ENCODE results near the gene RAPH1. TPM values are rescaled to one million over a fixed set of nuclear protein-coding genes. Genes with fewer than 3 reads are reported as not detected.

Gene RAPH1
- total RNA-seq, 1 donor from 2014 or later: 21.7 TPM

- no peak for TF ChIP-seq CTCF (IDR thresholded peaks at IDR 0.05; ENCODE audit: unreplicated experiment)
- Mint-ChIP-seq H3K4me3 (ENCODE audit: low read depth) (no peak overlapping the region), H3K4me1 (ENCODE audit: low read depth) (peaks cover 9% of the 10 kb centered on the region), H3K27ac (no peak overlapping the region), H3K36me3 (ENCODE audit: insufficient read depth) (peaks cover 22% of the 10 kb centered on the region), H3K27me3 (no peaks in the 10 kb centered on the region), H3K9me3 (ENCODE audit: low read depth) (no peaks in the 10 kb centered on the region)
- DNase-seq (ENCODE audit: low spot score, unreplicated experiment): no peak
Measured at GRCh38 chr2:203347375-203347774, 187.7 kb downstream of the RAPH1 start.

- Mint-ChIP-seq H3K9me3 (ENCODE audit: low read depth) (no peaks in the 10 kb centered on the region), H3K4me1 (ENCODE audit: low read depth) (peaks cover 8% of the 10 kb centered on the region), H3K36me3 (ENCODE audit: insufficient read depth) (peaks cover 22% of the 10 kb centered on the region), H3K27me3 (no peaks in the 10 kb centered on the region), H3K4me3 (ENCODE audit: low read depth) (no peak overlapping the region), H3K27ac (no peak overlapping the region)
- TF ChIP-seq CTCF (IDR thresholded peaks at IDR 0.05; ENCODE audit: unreplicated experiment): no peak
- no peak for DNase-seq (ENCODE audit: low spot score, unreplicated experiment)
Measured at GRCh38 chr2:203346612-203347011, 188.5 kb downstream of the RAPH1 start.

DNA sequence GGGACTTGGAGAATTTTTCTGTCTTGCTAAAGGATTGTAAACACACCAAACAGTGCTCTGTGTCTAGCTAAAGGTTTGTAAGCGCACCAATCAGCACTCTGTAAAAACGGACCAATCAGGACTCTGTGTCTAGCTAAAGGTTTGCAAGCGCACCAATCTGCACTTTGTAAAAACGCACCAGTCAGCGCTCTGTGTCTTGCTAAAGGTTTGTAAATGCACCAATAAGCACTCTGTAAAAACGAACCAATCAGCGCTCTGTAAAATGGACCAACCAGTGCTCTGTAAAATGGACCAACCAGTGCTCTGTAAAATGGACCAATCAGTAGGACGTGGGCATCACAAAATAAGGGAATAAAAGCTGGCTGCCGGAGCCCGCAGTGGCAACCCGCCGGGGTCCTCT is 190.4 kb downstream of the RAPH1 start:
- Mint-ChIP-seq H3K36me3 (ENCODE audit: insufficient read depth) (peaks cover 18% of the 10 kb centered on the region), H3K4me1 (ENCODE audit: low read depth) (peaks cover 8% of the 10 kb centered on the region), H3K9me3 (ENCODE audit: low read depth) (no peaks in the 10 kb centered on the region), H3K4me3 (ENCODE audit: low read depth) (no peak overlapping the region), H3K27me3 (no peaks in the 10 kb centered on the region), H3K27ac (no peak overlapping the region)
- no peak for DNase-seq (ENCODE audit: low spot score, unreplicated experiment)
- TF ChIP-seq CTCF (IDR thresholded peaks at IDR 0.05; ENCODE audit: unreplicated experiment): no peak

Other genes with a start within 250 kb of the RAPH1 start
- gene ABI2, start 206.9 kb downstream of the RAPH1 start, total RNA-seq: 102 and 111 TPM in 2 replicates
- not detected in 2 replicates for gene CD28, start 171.3 kb upstream of the RAPH1 start, total RNA-seq